ENCODE results near the gene THSD7B.

DNA sequence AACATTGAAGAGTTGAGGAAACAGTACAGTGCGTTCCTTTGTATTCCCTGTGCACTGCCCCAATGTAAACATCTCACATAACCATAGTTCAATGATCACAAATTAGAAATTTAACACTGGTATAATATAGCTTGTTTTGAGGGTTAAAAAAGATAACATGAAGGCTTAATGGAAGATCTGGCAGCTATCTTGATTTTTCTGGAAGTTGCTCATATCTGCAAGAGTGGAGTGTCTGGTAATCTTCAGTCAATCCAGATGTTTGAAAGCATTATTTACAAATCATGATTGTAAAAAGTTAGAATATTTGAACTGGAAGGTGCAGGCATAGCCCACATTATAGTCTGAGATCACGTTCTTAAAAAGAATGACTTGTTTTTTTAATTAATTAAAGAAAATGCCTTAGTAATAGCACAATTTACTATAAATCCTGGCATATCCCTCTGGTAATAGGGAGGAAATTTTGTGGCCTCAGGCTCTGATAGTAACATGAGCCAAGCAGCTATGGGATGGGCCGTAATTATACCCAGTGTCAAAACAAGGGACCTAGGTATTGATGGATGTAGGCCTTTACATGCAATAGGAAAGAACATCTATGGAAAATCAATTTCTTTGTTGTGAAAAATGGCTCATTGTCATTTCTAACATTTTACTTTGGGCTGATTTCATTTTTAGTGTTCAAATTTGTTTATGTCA, 418.0 kb downstream of the THSD7B start:
- TF ChIP-seq, protein P1, sequence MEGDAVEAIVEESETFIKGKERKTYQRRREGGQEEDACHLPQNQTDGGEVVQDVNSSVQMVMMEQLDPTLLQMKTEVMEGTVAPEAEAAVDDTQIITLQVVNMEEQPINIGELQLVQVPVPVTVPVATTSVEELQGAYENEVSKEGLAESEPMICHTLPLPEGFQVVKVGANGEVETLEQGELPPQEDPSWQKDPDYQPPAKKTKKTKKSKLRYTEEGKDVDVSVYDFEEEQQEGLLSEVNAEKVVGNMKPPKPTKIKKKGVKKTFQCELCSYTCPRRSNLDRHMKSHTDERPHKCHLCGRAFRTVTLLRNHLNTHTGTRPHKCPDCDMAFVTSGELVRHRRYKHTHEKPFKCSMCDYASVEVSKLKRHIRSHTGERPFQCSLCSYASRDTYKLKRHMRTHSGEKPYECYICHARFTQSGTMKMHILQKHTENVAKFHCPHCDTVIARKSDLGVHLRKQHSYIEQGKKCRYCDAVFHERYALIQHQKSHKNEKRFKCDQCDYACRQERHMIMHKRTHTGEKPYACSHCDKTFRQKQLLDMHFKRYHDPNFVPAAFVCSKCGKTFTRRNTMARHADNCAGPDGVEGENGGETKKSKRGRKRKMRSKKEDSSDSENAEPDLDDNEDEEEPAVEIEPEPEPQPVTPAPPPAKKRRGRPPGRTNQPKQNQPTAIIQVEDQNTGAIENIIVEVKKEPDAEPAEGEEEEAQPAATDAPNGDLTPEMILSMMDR (IDR thresholded peaks at IDR 0.05; ENCODE audit: poor library complexity, severe bottlenecking): no peak
- TF ChIP-seq, protein P2, sequence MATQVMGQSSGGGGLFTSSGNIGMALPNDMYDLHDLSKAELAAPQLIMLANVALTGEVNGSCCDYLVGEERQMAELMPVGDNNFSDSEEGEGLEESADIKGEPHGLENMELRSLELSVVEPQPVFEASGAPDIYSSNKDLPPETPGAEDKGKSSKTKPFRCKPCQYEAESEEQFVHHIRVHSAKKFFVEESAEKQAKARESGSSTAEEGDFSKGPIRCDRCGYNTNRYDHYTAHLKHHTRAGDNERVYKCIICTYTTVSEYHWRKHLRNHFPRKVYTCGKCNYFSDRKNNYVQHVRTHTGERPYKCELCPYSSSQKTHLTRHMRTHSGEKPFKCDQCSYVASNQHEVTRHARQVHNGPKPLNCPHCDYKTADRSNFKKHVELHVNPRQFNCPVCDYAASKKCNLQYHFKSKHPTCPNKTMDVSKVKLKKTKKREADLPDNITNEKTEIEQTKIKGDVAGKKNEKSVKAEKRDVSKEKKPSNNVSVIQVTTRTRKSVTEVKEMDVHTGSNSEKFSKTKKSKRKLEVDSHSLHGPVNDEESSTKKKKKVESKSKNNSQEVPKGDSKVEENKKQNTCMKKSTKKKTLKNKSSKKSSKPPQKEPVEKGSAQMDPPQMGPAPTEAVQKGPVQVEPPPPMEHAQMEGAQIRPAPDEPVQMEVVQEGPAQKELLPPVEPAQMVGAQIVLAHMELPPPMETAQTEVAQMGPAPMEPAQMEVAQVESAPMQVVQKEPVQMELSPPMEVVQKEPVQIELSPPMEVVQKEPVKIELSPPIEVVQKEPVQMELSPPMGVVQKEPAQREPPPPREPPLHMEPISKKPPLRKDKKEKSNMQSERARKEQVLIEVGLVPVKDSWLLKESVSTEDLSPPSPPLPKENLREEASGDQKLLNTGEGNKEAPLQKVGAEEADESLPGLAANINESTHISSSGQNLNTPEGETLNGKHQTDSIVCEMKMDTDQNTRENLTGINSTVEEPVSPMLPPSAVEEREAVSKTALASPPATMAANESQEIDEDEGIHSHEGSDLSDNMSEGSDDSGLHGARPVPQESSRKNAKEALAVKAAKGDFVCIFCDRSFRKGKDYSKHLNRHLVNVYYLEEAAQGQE (IDR thresholded peaks at IDR 0.05; ENCODE audit: borderline replicate concordance): no peak
- TF ChIP-seq POLR2AphosphoS5 (IDR thresholded peaks at IDR 0.05) (no peak), EP300 (conservative IDR thresholded peaks at IDR 0.05; ENCODE audit: poor library complexity, severe bottlenecking) (no peak), EZH2 (IDR thresholded peaks at IDR 0.05; ENCODE audit: borderline replicate concordance, insufficient read depth, low read length, poor library complexity, severe bottlenecking) (no peak), RAD21 (conservative IDR thresholded peaks at IDR 0.05) (no peak)
